Kidney tubule cell (primary cell): ENCODE measurements around the gene NTN4.
"Not testable (repeated sequence)": the region's sequence is repeated elsewhere in the genome, so short reads cannot be mapped to it uniquely, and the experiment has no call there.

Experiments
- DNase-seq: peaks from one replicate; pipeline ENCODE4 v3.0.0-alpha.2; 2018; ENCODE audit warnings: low spot score

Gene NTN4

GRCh38 chr12:95790033-95790916 is at the start of gene NTN4:
Gene NTN4, minus strand, starts transcription at chr12:95790764. Its CDS starts 455 bp downstream, at chr12:95790309.
- DNase-seq = peak; percentile 58

GRCh38 chr12:95838125-95838524 is 47.6 kb upstream of the NTN4 start:
- peak; percentile 53 for DNase-seq

GRCh38 chr12:95837240-95838038 is 46.9 kb upstream of the NTN4 start:
- no peak for DNase-seq

- peak; percentile 30 for DNase-seq
These were observed 46.2 kb upstream of the NTN4 start for GRCh38 chr12:95836630-95837239.

- peak; percentile 61 for DNase-seq
These were observed 45.6 kb upstream of the NTN4 start for GRCh38 chr12:95836185-95836609.

- no peak for DNase-seq
These were observed 44.0 kb upstream of the NTN4 start for GRCh38 chr12:95834572-95834971.

- DNase-seq = no peak
These were observed 39.9 kb upstream of the NTN4 start for GRCh38 chr12:95830335-95831089.

GRCh38 chr12:95829395-95829794 is 38.8 kb upstream of the NTN4 start:
- no peak for DNase-seq

- peak; percentile 65 for DNase-seq
These were observed 29.6 kb upstream of the NTN4 start for GRCh38 chr12:95820096-95820703.

GRCh38 chr12:95815632-95816212 is 25.2 kb upstream of the NTN4 start:
- DNase-seq = peak; percentile 56

GRCh38 chr12:95812155-95812554 is 21.6 kb upstream of the NTN4 start:
- not testable (repeated sequence) for DNase-seq

- no peak for DNase-seq
These were observed 19.8 kb upstream of the NTN4 start for GRCh38 chr12:95810411-95810810.

- DNase-seq = no peak
These were observed 18.6 kb upstream of the NTN4 start for GRCh38 chr12:95809000-95809680.

- no peak for DNase-seq
These were observed 17.6 kb upstream of the NTN4 start for GRCh38 chr12:95808146-95808545.

- DNase-seq = peak; percentile 99
These were observed 15.5 kb upstream of the NTN4 start for GRCh38 chr12:95805864-95806671.

- peak; percentile 57 for DNase-seq
These were observed 13.7 kb upstream of the NTN4 start for GRCh38 chr12:95804291-95804690.

- DNase-seq = no peak
These were observed 13.3 kb upstream of the NTN4 start for GRCh38 chr12:95803817-95804216.

- DNase-seq = peak; percentile 100
These were observed 12.1 kb upstream of the NTN4 start for GRCh38 chr12:95802482-95803270.

GRCh38 chr12:95796982-95797289 is 6.4 kb upstream of the NTN4 start:
- DNase-seq = peak; percentile 73
